Measurements from ENCODE around the gene FBXO31.

- TF ChIP-seq POLR2AphosphoS5 (IDR thresholded peaks at IDR 0.05; ENCODE audit: low read depth, low read length) (no peak), GABPA (IDR thresholded peaks at IDR 0.05; ENCODE audit: borderline replicate concordance, insufficient read depth, low read length) (no peak), YY1 (IDR thresholded peaks at IDR 0.05; ENCODE audit: low read depth, low read length) (no peak), BACH1 (IDR thresholded peaks at IDR 0.05; ENCODE audit: low read length) (no peak)
Observed at GRCh38 chr16:87422106-87422505, 38.5 kb upstream of the FBXO31 start.

All from H1 (cell line).